Urothelium cell line (cell line): ENCODE results near the gene LHFPL3.
A peak's percentile ranks its signal among the peaks of the same experiment; 100 is the strongest.
"Not testable (repeated sequence)": the region's sequence is repeated elsewhere in the genome, so short reads cannot be mapped to it uniquely, and the experiment has no call there.

Experiments used
- DNase-seq: peaks from one replicate; pipeline ENCODE4 v3.0.0; 2011; ENCODE audit warnings: low spot score, mixed read lengths
- FAIRE-seq: peaks from 2 replicates; lab custom pipeline; 2011; peaks lifted over from hg19 to GRCh38; lab: Jason Lieb, UNC

The LHFPL3 gene

DNA sequence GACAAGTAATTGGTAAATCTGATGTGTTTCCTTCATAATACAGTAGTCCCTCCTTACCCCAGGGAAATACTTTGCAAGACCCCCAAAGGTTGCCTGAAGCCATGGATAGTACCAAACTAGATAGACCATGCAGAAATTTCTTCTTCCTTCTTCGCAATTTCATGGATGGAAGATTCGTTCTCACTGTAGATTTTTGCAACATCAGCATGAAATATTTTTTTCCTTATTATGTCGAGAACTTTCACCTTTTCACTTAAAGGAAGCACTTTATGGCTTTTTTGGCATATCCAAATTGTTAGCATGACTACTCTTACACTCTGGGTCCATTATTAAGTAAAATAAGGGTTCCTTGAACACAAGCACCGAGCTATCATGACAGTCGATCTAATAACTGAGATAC is 333.2 kb downstream of the LHFPL3 start:
- FAIRE-seq (no peak), DNase-seq (no peak)

DNA sequence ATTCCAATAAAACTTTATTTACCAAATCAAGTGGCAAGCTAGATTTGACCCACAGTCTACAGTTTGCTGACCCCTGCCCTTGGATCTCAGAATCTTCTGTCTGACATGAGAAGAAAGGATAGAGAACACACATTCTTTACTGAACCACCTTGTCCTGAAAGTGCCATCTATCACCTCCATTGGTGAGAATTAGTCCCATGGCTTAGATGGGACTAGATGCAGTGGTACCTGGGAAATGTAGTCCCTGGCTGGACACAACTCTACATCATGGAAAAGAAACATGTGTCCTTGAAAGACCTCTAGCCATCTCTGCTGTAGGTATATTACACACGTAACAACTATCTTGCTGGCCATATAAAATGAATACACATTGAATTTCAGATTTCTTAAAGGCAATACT is 336.2 kb downstream of the LHFPL3 start:
- DNase-seq (no peak), FAIRE-seq (no peak)

DNA sequence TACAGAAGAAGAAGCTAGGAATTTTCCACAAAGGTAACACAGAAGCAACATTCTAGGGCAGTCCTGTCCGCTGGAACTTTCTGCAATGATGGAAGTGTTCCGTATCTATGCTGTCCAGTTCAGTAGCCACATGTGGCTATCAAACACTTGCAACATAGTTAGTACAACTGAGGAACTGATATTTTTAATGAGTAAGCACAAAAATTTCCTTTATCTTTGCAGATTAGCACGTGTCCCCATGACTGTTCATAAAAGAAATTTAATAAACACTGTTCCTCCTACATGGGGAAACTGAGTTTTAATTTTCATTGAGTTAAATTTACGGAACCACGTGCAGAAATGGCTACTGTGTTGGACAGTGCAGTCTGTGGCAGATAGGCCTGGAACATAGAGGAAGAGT is 349.2 kb downstream of the LHFPL3 start:
- no peak for DNase-seq
- FAIRE-seq: no peak

GRCh38 chr7:104679085-104679484 is 350.7 kb downstream of the LHFPL3 start:
- FAIRE-seq (no peak), DNase-seq (no peak)

DNA sequence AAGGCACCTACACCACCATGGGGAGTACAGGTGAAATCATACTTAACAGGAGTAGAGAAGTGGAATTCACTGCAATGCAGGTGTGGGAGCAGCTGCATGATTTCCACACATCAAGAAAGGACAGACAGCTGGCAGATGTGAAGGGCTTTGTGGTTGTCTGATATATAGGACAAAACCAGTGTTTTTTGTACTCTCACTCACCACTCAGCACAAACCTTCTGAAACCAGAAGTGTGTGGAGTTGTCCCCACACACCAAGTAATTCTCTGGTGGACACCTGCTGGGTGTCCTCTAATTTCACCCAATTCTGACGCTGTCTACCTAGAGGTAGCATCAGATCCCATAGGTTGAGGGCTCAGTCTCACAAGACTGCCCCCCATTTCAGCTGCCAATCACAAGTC is 357.9 kb downstream of the LHFPL3 start:
- DNase-seq: no peak
- FAIRE-seq: no peak

GRCh38 chr7:104694710-104695109 is 366.3 kb downstream of the LHFPL3 start:
- DNase-seq (no peak), FAIRE-seq (no peak)

DNA sequence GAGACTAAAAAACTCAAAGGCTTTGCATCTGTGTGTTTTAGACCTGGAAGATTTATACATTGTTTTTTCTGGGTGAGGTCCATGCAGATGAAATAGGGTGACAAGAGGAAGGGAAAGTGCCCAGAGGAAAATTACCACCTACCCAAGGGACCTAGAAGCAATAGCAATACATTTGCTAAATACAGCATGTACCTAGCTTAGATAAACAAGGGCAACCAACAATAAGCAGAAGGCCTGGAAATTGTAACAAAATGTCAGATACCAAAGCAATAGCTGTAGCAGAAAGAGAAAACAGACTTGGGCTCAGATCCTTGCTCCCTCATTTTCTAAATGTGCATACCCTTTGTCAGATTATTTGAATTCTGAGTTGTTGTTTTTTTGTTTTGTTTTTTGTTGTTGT is 367.2 kb downstream of the LHFPL3 start:
- FAIRE-seq (no peak), DNase-seq (no peak)

GRCh38 chr7:104700336-104700735 is 371.9 kb downstream of the LHFPL3 start:
- FAIRE-seq: no peak

DNA sequence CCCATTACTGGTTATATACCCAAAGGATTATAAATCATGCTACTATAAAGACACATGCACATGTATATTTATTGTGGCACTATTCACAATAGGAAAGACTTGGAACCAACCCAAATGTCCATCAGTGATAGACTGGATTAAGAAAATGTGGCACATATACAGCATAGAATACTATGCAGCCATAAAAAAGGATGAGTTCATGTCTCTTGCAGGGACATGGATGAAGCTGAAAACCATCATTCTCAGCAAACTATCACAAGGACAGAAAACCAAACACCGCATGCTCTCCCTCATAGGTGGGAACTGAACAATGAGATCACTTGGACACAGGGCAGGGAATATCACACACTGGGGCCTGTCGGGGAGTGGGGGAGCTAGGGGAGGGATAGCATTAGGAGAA is 392.6 kb downstream of the LHFPL3 start:
- FAIRE-seq, DNase-seq: not testable (repeated sequence)

More at GRCh38 chr7:104700336-104700735, 371.9 kb downstream of the LHFPL3 start:
- DNase-seq: no peak

DNA sequence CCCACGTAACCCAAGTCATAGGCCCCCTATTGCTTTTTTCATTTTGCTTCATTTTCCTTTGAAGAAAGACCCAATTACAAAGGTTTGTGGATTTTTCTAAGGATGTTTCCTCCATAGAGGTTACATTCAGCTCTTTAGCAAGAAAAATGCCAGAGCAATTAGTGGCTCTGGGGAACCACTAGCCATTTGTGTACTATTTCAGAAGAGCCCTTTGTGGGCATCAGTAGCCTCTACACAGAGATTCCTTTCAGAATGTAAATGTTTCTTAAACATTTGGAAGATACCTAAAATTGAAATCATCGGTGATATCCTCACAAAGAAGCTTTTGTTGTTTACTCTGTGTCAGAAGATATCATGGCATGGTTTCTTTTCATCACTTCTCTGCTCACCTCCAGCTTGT is 394.6 kb downstream of the LHFPL3 start:
- DNase-seq (no peak), FAIRE-seq (no peak)

GRCh38 chr7:104758504-104758903 is 430.1 kb downstream of the LHFPL3 start:
- DNase-seq (peak; percentile 31), FAIRE-seq (no peak)

DNA sequence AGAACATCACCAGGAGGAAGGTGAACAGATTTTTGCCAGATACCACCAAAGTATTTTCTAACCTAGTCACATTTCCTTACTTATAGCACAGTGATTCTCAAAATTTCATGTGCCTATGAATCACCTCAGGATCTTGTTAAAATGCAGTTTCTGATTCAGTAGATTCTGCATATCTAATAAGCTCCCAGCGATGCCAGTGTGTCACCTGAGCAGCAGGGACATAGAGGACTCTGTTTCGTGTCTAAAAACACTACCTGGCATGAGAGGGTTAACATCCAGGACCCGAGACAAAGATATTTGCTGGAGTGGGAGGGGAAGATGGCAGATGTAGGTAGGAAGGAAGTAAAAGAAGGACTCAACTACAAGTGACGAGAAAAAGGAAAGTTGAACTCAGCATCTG is 433.5 kb downstream of the LHFPL3 start:
- DNase-seq (no peak), FAIRE-seq (no peak)

- FAIRE-seq: no peak
- DNase-seq: no peak
Observed at GRCh38 chr7:104767113-104767512, 438.7 kb downstream of the LHFPL3 start.

- no peak for FAIRE-seq
- DNase-seq: no peak
Observed at GRCh38 chr7:104767826-104768536, 439.6 kb downstream of the LHFPL3 start.

DNA sequence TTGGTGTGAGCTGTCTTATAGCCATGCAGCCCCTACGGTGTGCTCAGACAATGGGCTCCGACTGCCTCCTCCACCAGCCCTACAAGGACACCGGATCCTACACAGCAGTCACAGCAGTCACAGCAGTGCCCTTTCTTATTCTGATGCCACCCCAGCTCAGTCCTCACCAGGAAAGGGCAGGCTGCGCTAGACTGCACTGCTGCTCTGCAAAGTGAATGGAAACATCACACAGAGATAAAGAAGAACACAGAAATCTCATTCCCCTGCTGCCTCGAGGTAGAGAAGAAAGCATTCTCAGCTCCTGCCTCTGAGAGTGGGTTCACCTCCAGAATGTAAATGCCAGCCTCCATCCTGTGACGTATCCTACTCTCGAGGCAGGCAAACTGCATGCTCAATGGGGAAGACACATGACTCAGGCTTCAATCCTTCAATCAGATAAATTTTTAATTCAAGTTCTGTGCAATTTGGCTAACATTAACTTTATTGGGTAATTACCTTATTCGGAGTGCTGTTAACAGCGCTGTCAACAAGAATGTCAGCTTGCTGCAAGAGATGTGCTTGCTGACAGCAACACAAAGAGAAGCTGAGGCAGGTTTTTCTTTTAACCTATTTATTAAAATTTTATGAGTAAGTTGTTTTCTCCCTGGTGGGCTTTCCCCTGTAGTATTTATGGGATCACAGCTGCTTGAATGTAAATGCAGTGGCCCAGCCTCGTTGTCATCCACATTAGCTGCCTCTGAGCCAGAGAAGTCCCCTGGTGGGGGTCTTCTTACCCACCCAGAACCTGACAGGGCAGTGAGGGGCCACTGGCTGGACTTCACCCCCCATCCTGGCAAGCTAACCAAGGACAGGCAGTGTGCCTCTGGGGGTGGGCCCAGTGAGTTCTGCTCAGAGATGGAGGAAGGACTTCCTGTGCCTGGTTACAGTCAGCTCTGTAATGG is 444.3 kb downstream of the LHFPL3 start:
- FAIRE-seq: no peak
- DNase-seq: no peak

DNA sequence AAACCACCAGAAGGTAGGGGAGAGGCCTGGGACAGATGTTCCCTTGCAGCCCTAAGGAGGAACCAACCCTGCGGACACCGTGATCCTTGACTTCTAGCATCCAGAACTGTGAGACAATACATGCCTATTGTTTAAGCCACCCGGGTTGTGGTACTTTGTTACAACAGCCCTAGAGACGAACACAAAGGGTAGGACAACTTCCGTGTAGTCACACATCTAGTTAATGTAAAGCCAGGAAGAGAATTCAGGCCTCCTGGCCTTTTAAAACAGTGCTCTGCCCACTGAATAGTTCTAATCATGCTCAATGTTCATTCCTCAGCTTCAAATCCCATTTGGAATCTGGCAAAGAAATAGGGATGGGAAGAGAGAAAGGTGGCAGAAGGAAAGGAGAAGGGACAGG is 445.4 kb downstream of the LHFPL3 start:
- FAIRE-seq (peak; percentile 42), DNase-seq (no peak)

GRCh38 chr7:104775531-104775930 is 447.1 kb downstream of the LHFPL3 start:
- no peak for FAIRE-seq
- DNase-seq: no peak

DNA sequence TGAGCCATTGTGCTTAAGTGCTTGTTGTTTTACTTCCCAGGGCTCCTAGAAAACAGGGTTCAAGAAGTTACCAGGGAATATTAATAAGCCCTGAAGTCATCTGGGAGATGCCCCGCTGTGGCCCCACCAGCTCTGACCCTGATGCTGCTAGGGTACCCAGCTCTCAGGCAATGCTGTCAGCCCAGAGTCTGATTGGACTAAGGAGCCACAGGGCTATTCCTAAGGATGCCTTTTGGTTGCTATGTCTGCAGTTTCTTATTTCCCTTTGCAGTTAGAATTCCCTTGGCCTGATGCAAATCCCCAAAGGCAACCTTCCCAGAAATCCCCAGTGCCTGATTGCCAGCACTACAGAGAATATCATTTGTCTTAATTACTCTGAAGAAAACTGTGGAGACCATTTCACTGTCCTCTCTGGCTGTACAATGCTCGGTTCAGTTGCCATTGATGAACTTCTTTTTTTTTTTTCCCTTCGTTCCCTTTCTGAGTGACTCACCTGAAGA is 448.9 kb downstream of the LHFPL3 start:
- FAIRE-seq: no peak
- no peak for DNase-seq

DNA sequence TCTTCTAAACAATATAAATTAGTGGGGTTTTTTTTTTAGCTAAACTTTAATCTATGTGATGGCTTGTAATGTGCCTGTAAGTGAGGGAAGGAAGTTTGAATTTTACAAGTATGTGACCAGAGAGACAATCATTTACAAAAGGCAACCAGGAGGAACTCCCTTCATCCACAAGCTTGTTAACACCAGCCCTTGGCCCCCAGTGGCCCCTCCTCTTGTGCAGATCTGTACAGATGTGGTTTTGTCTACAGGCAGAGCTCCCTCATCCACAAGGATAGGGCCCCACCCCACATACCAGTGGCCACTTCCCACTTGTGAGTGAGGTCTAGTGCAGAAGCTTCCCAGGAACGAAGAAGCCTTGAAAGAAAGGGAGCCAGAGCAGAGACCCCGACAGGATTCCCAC is 451.5 kb downstream of the LHFPL3 start:
- FAIRE-seq: no peak

DNA sequence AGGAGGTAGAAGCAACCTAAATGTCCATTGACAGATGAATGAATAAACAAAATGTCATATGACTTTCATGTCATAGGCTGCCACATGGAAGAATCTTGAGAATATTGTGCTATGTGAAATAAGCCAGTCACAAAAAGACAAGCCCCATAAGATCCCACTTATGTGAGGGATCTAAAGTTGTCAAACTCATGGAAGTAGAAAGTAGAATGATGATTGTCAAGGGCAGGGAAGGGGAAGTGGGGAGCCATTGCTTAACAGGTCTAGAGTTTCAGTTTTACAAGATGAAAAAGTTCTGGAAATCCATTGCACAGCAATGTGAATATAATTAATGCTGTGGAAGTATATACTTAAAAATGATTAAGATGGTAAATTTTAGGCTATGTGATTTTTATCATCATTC is 456.3 kb downstream of the LHFPL3 start:
- FAIRE-seq (no peak), DNase-seq (no peak)

More for the DNA sequence above, 451.5 kb downstream of the LHFPL3 start:
- no peak for DNase-seq

DNA sequence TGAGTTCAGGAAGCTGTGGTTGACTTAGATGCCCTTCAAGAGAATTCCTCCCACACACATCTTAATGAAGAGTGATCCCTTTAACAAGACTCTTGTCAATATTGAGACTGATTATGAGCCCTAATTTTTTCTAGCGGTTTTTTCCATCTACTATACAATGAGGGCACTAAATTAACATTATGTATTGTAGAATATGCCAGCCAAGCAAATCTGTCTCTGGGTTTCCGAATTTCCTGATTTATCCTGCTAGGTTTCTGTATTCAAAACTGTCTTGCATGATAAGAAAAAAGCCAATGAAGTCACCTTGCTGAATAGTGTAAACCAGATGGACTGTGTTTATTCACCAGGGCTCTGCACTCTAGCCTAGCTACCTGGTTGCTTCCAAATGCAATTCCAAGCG is 461.4 kb downstream of the LHFPL3 start:
- FAIRE-seq (no peak), DNase-seq (no peak)

DNA sequence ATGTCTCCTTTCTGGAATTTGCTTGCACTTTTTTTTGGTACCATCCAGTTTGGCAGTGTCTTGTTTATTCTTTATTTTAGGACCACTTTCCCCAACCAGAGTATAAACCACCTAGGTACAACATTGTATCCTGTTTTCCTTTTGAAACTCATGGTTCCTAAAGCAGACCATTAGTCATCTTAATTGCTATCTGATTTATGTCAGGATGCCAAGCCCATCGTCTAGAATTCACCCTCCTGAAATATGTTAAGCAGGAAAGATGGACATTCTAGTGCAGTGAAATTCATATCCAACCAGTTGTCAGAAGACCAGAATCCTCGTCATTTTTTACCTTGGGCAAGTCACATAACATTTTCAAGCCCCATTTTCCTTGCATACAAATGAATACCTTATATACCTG is 462.0 kb downstream of the LHFPL3 start:
- no peak for FAIRE-seq
- no peak for DNase-seq
